GM18870 (cell line): Measurements from ENCODE around the gene GFOD1.
"Not testable (repeated sequence)": the region's sequence is repeated elsewhere in the genome, so short reads cannot be mapped to it uniquely, and the experiment has no call there.

Experiments used
- ATAC-seq: cut with Tn5 transposase; IDR thresholded peaks from one replicate; pipeline ENCODE4 v1.9.1; 2021; ENCODE audit warnings: moderate library complexity; ENCODE audit not compliant: unreplicated experiment

Gene GFOD1

GRCh38 chr6:13445744-13446115, 41.7 kb downstream of the GFOD1 start:
- ATAC-seq: no peak

GRCh38 chr6:13445005-13445743, 42.2 kb downstream of the GFOD1 start:
- ATAC-seq: no peak

GRCh38 chr6:13444604-13445003, 42.8 kb downstream of the GFOD1 start:
- ATAC-seq: no peak

- not testable (repeated sequence) for ATAC-seq
Observed at GRCh38 chr6:13443978-13444377, 43.4 kb downstream of the GFOD1 start.

- no peak for ATAC-seq
Observed at GRCh38 chr6:13441778-13442177, 45.6 kb downstream of the GFOD1 start.

GRCh38 chr6:13439644-13440043, 47.8 kb downstream of the GFOD1 start:
- ATAC-seq: no peak

GRCh38 chr6:13438126-13438525, 49.3 kb downstream of the GFOD1 start:
- ATAC-seq: no peak

- ATAC-seq: no peak
Observed at GRCh38 chr6:13437218-13437996, 50.0 kb downstream of the GFOD1 start.

- ATAC-seq: no peak
Observed at GRCh38 chr6:13436399-13437217, 50.8 kb downstream of the GFOD1 start.

GRCh38 chr6:13435477-13436246, 51.7 kb downstream of the GFOD1 start:
- ATAC-seq: no peak

GRCh38 chr6:13434777-13435176, 52.6 kb downstream of the GFOD1 start:
- ATAC-seq: no peak

GRCh38 chr6:13434135-13434775, 53.1 kb downstream of the GFOD1 start:
- ATAC-seq: not testable (repeated sequence)

- no peak for ATAC-seq
Observed at GRCh38 chr6:13433709-13434121, 53.7 kb downstream of the GFOD1 start.

GRCh38 chr6:13432526-13433184, 54.7 kb downstream of the GFOD1 start:
- no peak for ATAC-seq

- no peak for ATAC-seq
Observed at GRCh38 chr6:13431861-13432465, 55.4 kb downstream of the GFOD1 start.

- no peak for ATAC-seq
Observed at GRCh38 chr6:13431059-13431656, 56.2 kb downstream of the GFOD1 start.

GRCh38 chr6:13429406-13429753, 58.0 kb downstream of the GFOD1 start:
- no peak for ATAC-seq

GRCh38 chr6:13428583-13429405, 58.6 kb downstream of the GFOD1 start:
- peak; percentile 13 for ATAC-seq
